SK-N-SH treated with all-trans-retinoic acid at 6 μM for 48 hours (cell line): Measurements from ENCODE around the gene ALMS1.
"Not testable (repeated sequence)": the region's sequence is repeated elsewhere in the genome, so short reads cannot be mapped to it uniquely, and the experiment has no call there.

Experiments
- ATAC-seq: fragments of 200-7000 bp; cut with Tn5 transposase; 3 replicates; pipeline ENCODE4 v1.9.1; 2020; ENCODE audit warnings: mild to moderate bottlenecking, moderate library complexity
- ARNTL ChIP-seq: fragments of 450-650 bp; formaldehyde crosslinking; IDR thresholded peaks from 2 replicates; pipeline ENCODE4 v1.5.0; 2020; ENCODE audit warnings: low read depth, mild to moderate bottlenecking, moderate library complexity, borderline replicate concordance
- BACH2 ChIP-seq: fragments of 250-450 bp; sonication (Bioruptor Pico); IDR thresholded peaks from 2 replicates; pipeline ENCODE4 v1.9.0; 2021; ENCODE audit warnings: mild to moderate bottlenecking, borderline replicate concordance
- CSDC2 ChIP-seq: fragments of 250-450 bp; sonication (Bioruptor Pico); IDR thresholded peaks from 2 replicates; pipeline ENCODE4 v1.5.0; 2020; ENCODE audit warnings: mild to moderate bottlenecking, moderate library complexity
- ESRRG ChIP-seq: fragments of 250-450 bp; sonication (Bioruptor Pico); IDR thresholded peaks from 2 replicates; pipeline ENCODE4 v1.6.1; 2021; ENCODE audit warnings: mild to moderate bottlenecking
- GLIS3 ChIP-seq: fragments of 250-450 bp; sonication (Bioruptor Pico); IDR thresholded peaks from 2 replicates; pipeline ENCODE4 v1.5.0; 2020; ENCODE audit warnings: mild to moderate bottlenecking, moderate library complexity
- ISL1 ChIP-seq: fragments of 250-450 bp; sonication (Bioruptor Pico); IDR thresholded peaks from 2 replicates; pipeline ENCODE4 v2.1.2; 2022; ENCODE audit warnings: mild to moderate bottlenecking, moderate library complexity
- OSR1 ChIP-seq: fragments of 250-450 bp; sonication (Bioruptor Pico); IDR thresholded peaks from 2 replicates; pipeline ENCODE4 v1.8.0; 2022; ENCODE audit warnings: moderate library complexity, mild to moderate bottlenecking, inconsistent platforms
- PPARA ChIP-seq: fragments of 250-450 bp; sonication (Bioruptor Pico); IDR thresholded peaks from 2 replicates; pipeline ENCODE4 v1.5.0; 2020; ENCODE audit warnings: mild to moderate bottlenecking, borderline replicate concordance
- RARB ChIP-seq: fragments of 250-450 bp; sonication (Bioruptor Pico); IDR thresholded peaks from 2 replicates; pipeline ENCODE4 v1.8.0; 2021; ENCODE audit warnings: mild to moderate bottlenecking, moderate library complexity
- SNAI2 ChIP-seq: fragments of 250-450 bp; sonication (Bioruptor Pico); IDR thresholded peaks from 2 replicates; pipeline ENCODE4 v1.5.0; 2020; ENCODE audit warnings: mild to moderate bottlenecking, moderate library complexity
- TCF4 ChIP-seq: fragments of 250-450 bp; sonication (Bioruptor Pico); IDR thresholded peaks from 2 replicates; pipeline ENCODE4 v1.8.0; 2021; ENCODE audit warnings: mild to moderate bottlenecking, moderate library complexity, borderline replicate concordance
- TOX ChIP-seq: fragments of 250-450 bp; sonication (Bioruptor Pico); IDR thresholded peaks from 2 replicates; pipeline ENCODE4 v1.8.0; 2021; ENCODE audit warnings: mild to moderate bottlenecking, moderate library complexity, borderline replicate concordance
- TSHZ2 ChIP-seq: fragments of 250-450 bp; sonication (Bioruptor Pico); IDR thresholded peaks from 2 replicates; pipeline ENCODE4 v1.5.0; 2020; ENCODE audit warnings: mild to moderate bottlenecking, moderate library complexity
- ZC3H10 ChIP-seq: fragments of 250-450 bp; sonication (Bioruptor Pico); IDR thresholded peaks from 2 replicates; pipeline ENCODE4 v1.5.1; 2021; ENCODE audit warnings: mild to moderate bottlenecking, moderate library complexity
- ZFP3 ChIP-seq: fragments of 250-450 bp; sonication (Bioruptor Pico); IDR thresholded peaks from 2 replicates; pipeline ENCODE4 v1.5.0; 2020; ENCODE audit warnings: mild to moderate bottlenecking, moderate library complexity
- ZFP30 ChIP-seq: fragments of 450-650 bp; formaldehyde crosslinking; IDR thresholded peaks from 2 replicates; pipeline ENCODE4 v1.5.0; 2022; ENCODE audit warnings: mild to moderate bottlenecking, moderate library complexity
- ZNF70 ChIP-seq: fragments of 450-650 bp; formaldehyde crosslinking; IDR thresholded peaks from 2 replicates; pipeline ENCODE4 v1.5.0; 2020; ENCODE audit warnings: mild to moderate bottlenecking, moderate library complexity
- ZNF8 ChIP-seq: fragments of 450-650 bp; formaldehyde crosslinking; IDR thresholded peaks from 2 replicates; pipeline ENCODE4 v1.5.0; 2020; ENCODE audit warnings: mild to moderate bottlenecking, moderate library complexity
- TF ChIP-seq, protein P1 (sequence below): fragments of 250-450 bp; sonication (Bioruptor Pico); IDR thresholded peaks from 2 replicates; pipeline ENCODE4 v1.5.1; 2020; ENCODE audit warnings: low read depth, mild to moderate bottlenecking, moderate library complexity
- TF ChIP-seq, protein P2 (sequence below): fragments of 250-450 bp; sonication (Bioruptor Pico); IDR thresholded peaks from 2 replicates; pipeline ENCODE4 v1.5.1; 2021; ENCODE audit warnings: mild to moderate bottlenecking, moderate library complexity
- TF ChIP-seq, protein P3 (sequence below): fragments of 250-450 bp; sonication (Bioruptor Pico); IDR thresholded peaks from 2 replicates; pipeline ENCODE4 v1.8.0; 2021; ENCODE audit warnings: low read depth, mild to moderate bottlenecking, moderate library complexity, borderline replicate concordance

The ALMS1 gene

GRCh38 chr2:73594251-73594650, 208.6 kb downstream of the ALMS1 start:
- no peak for TF ChIP-seq ZNF70 (CRISPR knock-in tag)
- TF ChIP-seq ZC3H10, result no peak
- no peak for TF ChIP-seq ZNF8 (CRISPR knock-in tag)
- no peak for TF ChIP-seq ESRRG
- TF ChIP-seq PPARA (CRISPR knock-in tag), result no peak
- TF ChIP-seq ZFP3 (CRISPR knock-in tag), result no peak
- TF ChIP-seq ISL1, result no peak
- TF ChIP-seq TSHZ2 (CRISPR knock-in tag), result no peak
- TF ChIP-seq TOX (CRISPR knock-in tag), result no peak
- TF ChIP-seq, protein P1, sequence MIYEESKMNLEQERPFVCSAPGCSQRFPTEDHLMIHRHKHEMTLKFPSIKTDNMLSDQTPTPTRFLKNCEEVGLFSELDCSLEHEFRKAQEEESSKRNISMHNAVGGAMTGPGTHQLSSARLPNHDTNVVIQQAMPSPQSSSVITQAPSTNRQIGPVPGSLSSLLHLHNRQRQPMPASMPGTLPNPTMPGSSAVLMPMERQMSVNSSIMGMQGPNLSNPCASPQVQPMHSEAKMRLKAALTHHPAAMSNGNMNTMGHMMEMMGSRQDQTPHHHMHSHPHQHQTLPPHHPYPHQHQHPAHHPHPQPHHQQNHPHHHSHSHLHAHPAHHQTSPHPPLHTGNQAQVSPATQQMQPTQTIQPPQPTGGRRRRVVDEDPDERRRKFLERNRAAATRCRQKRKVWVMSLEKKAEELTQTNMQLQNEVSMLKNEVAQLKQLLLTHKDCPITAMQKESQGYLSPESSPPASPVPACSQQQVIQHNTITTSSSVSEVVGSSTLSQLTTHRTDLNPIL (CRISPR knock-in tag), result no peak
- no peak for TF ChIP-seq ZFP30 (CRISPR knock-in tag)
- no peak for TF ChIP-seq CSDC2 (CRISPR knock-in tag)
- TF ChIP-seq SNAI2 (CRISPR knock-in tag), result no peak
- TF ChIP-seq, protein P2, sequence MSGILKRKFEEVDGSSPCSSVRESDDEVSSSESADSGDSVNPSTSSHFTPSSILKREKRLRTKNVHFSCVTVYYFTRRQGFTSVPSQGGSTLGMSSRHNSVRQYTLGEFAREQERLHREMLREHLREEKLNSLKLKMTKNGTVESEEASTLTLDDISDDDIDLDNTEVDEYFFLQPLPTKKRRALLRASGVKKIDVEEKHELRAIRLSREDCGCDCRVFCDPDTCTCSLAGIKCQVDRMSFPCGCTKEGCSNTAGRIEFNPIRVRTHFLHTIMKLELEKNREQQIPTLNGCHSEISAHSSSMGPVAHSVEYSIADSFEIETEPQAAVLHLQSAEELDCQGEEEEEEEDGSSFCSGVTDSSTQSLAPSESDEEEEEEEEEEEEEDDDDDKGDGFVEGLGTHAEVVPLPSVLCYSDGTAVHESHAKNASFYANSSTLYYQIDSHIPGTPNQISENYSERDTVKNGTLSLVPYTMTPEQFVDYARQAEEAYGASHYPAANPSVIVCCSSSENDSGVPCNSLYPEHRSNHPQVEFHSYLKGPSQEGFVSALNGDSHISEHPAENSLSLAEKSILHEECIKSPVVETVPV, result no peak
- TF ChIP-seq RARB (CRISPR knock-in tag), result no peak
- TF ChIP-seq ARNTL (CRISPR knock-in tag), result no peak
- TF ChIP-seq, protein P3, sequence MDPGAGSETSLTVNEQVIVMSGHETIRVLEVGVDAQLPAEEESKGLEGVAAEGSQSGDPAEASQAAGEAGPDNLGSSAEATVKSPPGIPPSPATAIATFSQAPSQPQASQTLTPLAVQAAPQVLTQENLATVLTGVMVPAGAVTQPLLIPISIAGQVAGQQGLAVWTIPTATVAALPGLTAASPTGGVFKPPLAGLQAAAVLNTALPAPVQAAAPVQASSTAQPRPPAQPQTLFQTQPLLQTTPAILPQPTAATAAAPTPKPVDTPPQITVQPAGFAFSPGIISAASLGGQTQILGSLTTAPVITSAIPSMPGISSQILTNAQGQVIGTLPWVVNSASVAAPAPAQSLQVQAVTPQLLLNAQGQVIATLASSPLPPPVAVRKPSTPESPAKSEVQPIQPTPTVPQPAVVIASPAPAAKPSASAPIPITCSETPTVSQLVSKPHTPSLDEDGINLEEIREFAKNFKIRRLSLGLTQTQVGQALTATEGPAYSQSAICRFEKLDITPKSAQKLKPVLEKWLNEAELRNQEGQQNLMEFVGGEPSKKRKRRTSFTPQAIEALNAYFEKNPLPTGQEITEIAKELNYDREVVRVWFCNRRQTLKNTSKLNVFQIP, result no peak
- no peak for TF ChIP-seq BACH2 (CRISPR knock-in tag)
- TF ChIP-seq GLIS3 (CRISPR knock-in tag), result no peak
- ATAC-seq, result no peak

GRCh38 chr2:73601780-73602179, 216.1 kb downstream of the ALMS1 start:
- ATAC-seq, result no peak
- TF ChIP-seq TCF4 (CRISPR knock-in tag) (no peak), PPARA (CRISPR knock-in tag) (no peak)

DNA sequence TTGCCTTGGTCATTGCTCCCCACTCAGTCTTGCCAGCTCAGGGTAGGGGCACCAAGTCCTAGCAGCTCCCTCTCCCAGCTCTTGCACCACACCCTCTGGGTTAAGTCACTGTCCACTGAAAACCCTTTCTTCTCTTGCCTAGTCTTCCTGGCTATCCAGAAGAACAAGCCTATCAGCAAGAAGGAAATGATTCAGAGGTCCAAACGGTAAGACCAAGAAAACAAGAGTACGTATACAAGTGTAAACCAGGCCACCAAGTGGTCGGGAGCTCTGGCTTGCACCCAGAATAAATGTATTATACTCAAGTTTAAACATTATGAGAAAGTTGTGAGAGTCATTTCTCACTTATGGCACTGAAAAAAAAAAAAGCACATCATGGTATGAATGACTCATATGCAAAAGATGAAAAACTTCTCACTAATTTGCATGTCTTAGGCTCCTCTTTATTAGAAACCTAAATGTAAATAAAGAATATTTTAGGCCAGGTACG, 217.5 kb downstream of the ALMS1 start:
- not testable (repeated sequence) for ATAC-seq

DNA sequence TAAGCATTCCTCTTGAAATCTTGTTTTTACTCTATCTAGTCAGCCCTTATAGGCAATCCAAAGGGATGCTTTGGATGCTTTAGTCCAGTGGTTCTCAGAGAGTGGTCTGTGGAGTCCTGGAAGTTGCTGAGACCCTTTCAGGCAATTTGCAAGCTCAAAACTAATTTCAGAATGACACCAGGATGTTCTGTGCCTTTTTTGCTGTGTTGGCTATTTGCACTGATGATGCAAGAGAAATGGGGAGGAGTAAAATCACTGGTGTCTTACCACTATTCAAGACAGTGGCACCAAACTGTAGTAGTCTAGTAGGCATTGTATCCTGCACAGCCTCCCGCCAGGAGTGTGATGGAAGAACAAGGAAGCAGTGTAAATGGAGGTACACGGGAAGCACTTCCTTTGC, 219.0 kb downstream of the ALMS1 start:
- not testable (repeated sequence) for ATAC-seq

- no peak for ATAC-seq
- no peak for TF ChIP-seq TOX (CRISPR knock-in tag)
- TF ChIP-seq ZFP30 (CRISPR knock-in tag), result no peak
- no peak for TF ChIP-seq RARB (CRISPR knock-in tag)
- TF ChIP-seq OSR1 (CRISPR knock-in tag), result no peak
- no peak for TF ChIP-seq BACH2 (CRISPR knock-in tag)
- no peak for TF ChIP-seq TSHZ2 (CRISPR knock-in tag)
- TF ChIP-seq, protein P1 (CRISPR knock-in tag), result no peak
- TF ChIP-seq, protein P2, result no peak
- no peak for TF ChIP-seq ARNTL (CRISPR knock-in tag)
- no peak for TF ChIP-seq ZC3H10
- no peak for TF ChIP-seq SNAI2 (CRISPR knock-in tag)
Observed at GRCh38 chr2:73610111-73610510, 224.5 kb downstream of the ALMS1 start.
